C4-2B (cell line): ENCODE data around the gene ZSCAN31.

Experiments used
- ZFX ChIP-seq: fragments of 450-650 bp; IDR thresholded peaks from 2 replicates; pipeline ENCODE4 v1.6.1; 2017
- TF ChIP-seq, protein P1 (sequence below): fragments of 450-650 bp; conservative IDR thresholded peaks from 2 replicates; pipeline ENCODE4 v1.5.1; 2017; ENCODE audit warnings: mild to moderate bottlenecking

DNA sequence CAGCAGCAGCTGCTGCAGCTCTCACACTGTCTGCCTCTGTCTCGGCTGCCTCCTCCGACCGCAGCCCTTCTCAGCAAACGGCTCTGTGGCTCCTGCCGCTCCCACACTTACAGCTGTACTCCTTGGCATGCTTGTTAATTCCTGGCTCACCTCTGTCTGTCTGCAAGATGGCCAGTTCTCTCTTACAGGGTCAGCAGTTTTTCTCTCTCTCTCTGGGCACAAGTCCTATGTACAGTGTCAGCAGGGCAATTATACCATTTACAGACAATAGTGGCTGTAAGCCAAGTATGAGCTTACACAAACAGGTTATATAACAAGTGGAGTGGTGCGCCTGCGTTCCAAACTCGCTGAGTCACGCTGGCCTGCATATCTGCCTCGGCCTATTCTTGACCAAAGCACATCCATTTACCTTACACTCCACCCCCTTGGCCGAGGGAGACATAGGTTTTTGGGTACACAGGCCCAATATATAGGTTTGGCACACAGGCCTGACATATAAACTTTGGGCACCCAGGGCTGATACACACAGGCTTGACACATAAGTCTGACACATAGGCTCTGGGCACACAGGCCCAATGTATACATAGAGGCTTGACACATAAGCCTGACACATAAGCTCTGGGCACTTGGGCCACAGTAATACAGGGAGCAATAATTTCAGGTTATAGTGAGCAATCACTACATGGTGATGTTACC lies 18.2 kb upstream of the ZSCAN31 start:
- TF ChIP-seq, protein P1, sequence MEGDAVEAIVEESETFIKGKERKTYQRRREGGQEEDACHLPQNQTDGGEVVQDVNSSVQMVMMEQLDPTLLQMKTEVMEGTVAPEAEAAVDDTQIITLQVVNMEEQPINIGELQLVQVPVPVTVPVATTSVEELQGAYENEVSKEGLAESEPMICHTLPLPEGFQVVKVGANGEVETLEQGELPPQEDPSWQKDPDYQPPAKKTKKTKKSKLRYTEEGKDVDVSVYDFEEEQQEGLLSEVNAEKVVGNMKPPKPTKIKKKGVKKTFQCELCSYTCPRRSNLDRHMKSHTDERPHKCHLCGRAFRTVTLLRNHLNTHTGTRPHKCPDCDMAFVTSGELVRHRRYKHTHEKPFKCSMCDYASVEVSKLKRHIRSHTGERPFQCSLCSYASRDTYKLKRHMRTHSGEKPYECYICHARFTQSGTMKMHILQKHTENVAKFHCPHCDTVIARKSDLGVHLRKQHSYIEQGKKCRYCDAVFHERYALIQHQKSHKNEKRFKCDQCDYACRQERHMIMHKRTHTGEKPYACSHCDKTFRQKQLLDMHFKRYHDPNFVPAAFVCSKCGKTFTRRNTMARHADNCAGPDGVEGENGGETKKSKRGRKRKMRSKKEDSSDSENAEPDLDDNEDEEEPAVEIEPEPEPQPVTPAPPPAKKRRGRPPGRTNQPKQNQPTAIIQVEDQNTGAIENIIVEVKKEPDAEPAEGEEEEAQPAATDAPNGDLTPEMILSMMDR, result no peak
- no peak for TF ChIP-seq ZFX
